GM21717 (cell line): ENCODE results near the gene GATA1.
A peak's percentile ranks its signal among the peaks of the same experiment; 100 is the strongest.

Source experiments
- ATAC-seq: cut with Tn5 transposase; IDR thresholded peaks from one replicate; pipeline ENCODE4 v1.9.1; 2021; ENCODE audit warnings: mild to moderate bottlenecking, moderate library complexity; ENCODE audit not compliant: unreplicated experiment

GATA1 gene

GRCh38 chrX:48784726-48785125 lies 1.7 kb upstream of the GATA1 start:
- ATAC-seq = no peak

- no peak for ATAC-seq
Observed at GRCh38 chrX:48785186-48785539, 1.2 kb upstream of the GATA1 start.

- no peak for ATAC-seq
Observed at GRCh38 chrX:48785540-48786214, 713 bp upstream of the GATA1 start.

GRCh38 chrX:48786825-48787504 lies 575 bp downstream of the GATA1 start:
- ATAC-seq = no peak

GRCh38 chrX:48787505-48788443 lies 1.4 kb downstream of the GATA1 start:
- ATAC-seq = no peak

- ATAC-seq = no peak
Observed at GRCh38 chrX:48789366-48790220, 3.2 kb downstream of the GATA1 start.

- ATAC-seq = no peak
Observed at GRCh38 chrX:48790477-48790876, 4.1 kb downstream of the GATA1 start.

- ATAC-seq = no peak
Observed at GRCh38 chrX:48791063-48791820, 4.9 kb downstream of the GATA1 start.

GRCh38 chrX:48792219-48792618 lies 5.8 kb downstream of the GATA1 start:
- ATAC-seq = no peak

- no peak for ATAC-seq
Observed at GRCh38 chrX:48793935-48794334, 7.5 kb downstream of the GATA1 start.

GRCh38 chrX:48794340-48794910 lies 8.0 kb downstream of the GATA1 start:
- no peak for ATAC-seq

- no peak for ATAC-seq
Observed at GRCh38 chrX:48794911-48795515, 8.6 kb downstream of the GATA1 start.

GRCh38 chrX:48798318-48798717 lies 11.9 kb downstream of the GATA1 start:
- ATAC-seq = no peak

- no peak for ATAC-seq
Observed at GRCh38 chrX:48800574-48801279, 14.3 kb downstream of the GATA1 start.

GRCh38 chrX:48801280-48802088 lies 15.1 kb downstream of the GATA1 start, which contains the start of gene HDAC6:
HDAC6 (plus strand) TSS chrX:48802067; CDS start chrX:48802693, 626 bp downstream.
- peak; percentile 86 for ATAC-seq

GRCh38 chrX:48802089-48802904 lies 15.9 kb downstream of the GATA1 start:
- peak; percentile 36 for ATAC-seq

- no peak for ATAC-seq
Observed at GRCh38 chrX:48802905-48803200, 16.5 kb downstream of the GATA1 start.
